ENCODE data around the gene NTSR1.

NTSR1 gene

DNA sequence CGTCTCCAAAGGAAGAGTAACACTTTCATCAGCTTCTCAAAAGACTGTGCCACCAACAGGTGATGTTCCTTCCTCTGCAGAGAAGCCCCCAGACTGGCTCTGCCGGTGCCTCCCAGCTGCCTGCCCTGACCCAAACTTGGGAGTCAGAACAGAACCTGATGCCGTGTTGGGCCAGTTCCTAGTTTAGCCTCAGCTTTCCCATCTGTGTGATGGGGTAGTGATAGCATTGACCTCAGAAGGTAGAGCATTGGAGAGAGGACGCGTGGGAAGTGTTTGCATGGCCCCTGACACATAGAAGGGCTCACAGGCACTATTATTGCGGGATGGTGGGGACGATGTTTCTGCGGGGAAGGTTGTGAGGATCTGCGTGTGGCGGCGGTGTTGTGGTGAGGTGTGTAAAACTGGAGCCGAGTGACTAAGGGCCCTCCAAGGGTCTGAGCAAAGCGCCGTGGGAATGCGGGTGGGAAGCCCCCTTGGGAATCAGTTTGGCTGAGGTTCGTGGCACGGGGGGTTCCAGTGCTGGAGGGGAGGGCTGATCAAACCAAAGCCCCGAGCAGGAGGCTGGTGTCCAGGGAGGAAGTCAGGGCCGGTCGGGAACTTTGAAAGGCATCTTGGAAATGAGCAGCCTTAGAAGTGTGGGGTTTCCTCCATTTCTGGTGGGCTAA is 1.7 kb downstream of the NTSR1 start:
- no peak overlapping the region for H3K27ac ChIP-seq (ENCODE audit: low read depth, low read length, severe bottlenecking)

GRCh38 chr20:62710886-62711702 is 2.5 kb downstream of the NTSR1 start:
- no peak overlapping the region for H3K27ac ChIP-seq (ENCODE audit: low read depth, low read length, severe bottlenecking)
- no peaks in the 10 kb centered on the region for H3K9me3 ChIP-seq (ENCODE audit: control insufficient read depth, low read length)
- no peak overlapping the region for H3K4me3 ChIP-seq (ENCODE audit: extremely low read depth, insufficient read depth, low read length, poor library complexity, severe bottlenecking)
- H3K36me3 ChIP-seq (ENCODE audit: control insufficient read depth, insufficient read depth, low read length) = no peaks in the 10 kb centered on the region
- peaks cover 7% of the 10 kb centered on the region for H3K4me1 ChIP-seq (ENCODE audit: control insufficient read depth, insufficient read depth, low read length, poor library complexity, severe bottlenecking)
- 83 to 89% methylated on average over 6 of the region's 23 CpGs for WGBS, 2 experiments (ENCODE audit: insufficient coverage in 2 of 2)

More for the DNA sequence above, 1.7 kb downstream of the NTSR1 start:
- 86 to 93% methylated on average over 20 of the region's 20 CpGs for WGBS, 2 experiments (ENCODE audit: insufficient coverage in 2 of 2)
- H3K36me3 ChIP-seq (ENCODE audit: control insufficient read depth, insufficient read depth, low read length) = no peaks in the 10 kb centered on the region
- H3K9me3 ChIP-seq (ENCODE audit: control insufficient read depth, low read length) = no peaks in the 10 kb centered on the region
- H3K4me3 ChIP-seq (ENCODE audit: extremely low read depth, insufficient read depth, low read length, poor library complexity, severe bottlenecking) = no peak overlapping the region
- peaks cover 3% of the 10 kb centered on the region for H3K4me1 ChIP-seq (ENCODE audit: control insufficient read depth, insufficient read depth, low read length, poor library complexity, severe bottlenecking)

GRCh38 chr20:62711703-62712101 is 3.1 kb downstream of the NTSR1 start:
- Histone ChIP-seq H3K4me1 (ENCODE audit: control insufficient read depth, insufficient read depth, low read length, poor library complexity, severe bottlenecking) (peaks cover 13% of the 10 kb centered on the region), H3K9me3 (ENCODE audit: control insufficient read depth, low read length) (no peaks in the 10 kb centered on the region), H3K4me3 (ENCODE audit: extremely low read depth, insufficient read depth, low read length, poor library complexity, severe bottlenecking) (no peak overlapping the region), H3K27ac (ENCODE audit: low read depth, low read length, severe bottlenecking) (no peak overlapping the region), H3K36me3 (ENCODE audit: control insufficient read depth, insufficient read depth, low read length) (no peaks in the 10 kb centered on the region)
- 86 to 91% methylated on average over 21 to 23 of the region's 23 CpGs for WGBS, 2 experiments (ENCODE audit: insufficient coverage in 2 of 2)

- WGBS, 2 experiments (ENCODE audit: insufficient coverage in 2 of 2) = 90 to 93% methylated on average over 7 to 8 of the region's 8 CpGs
- no peak overlapping the region for H3K27ac ChIP-seq (ENCODE audit: low read depth, low read length, severe bottlenecking)
- H3K36me3 ChIP-seq (ENCODE audit: control insufficient read depth, insufficient read depth, low read length) = no peaks in the 10 kb centered on the region
- H3K9me3 ChIP-seq (ENCODE audit: control insufficient read depth, low read length) = no peaks in the 10 kb centered on the region
- H3K4me3 ChIP-seq (ENCODE audit: extremely low read depth, insufficient read depth, low read length, poor library complexity, severe bottlenecking) = no peak overlapping the region
- peaks cover 13% of the 10 kb centered on the region for H3K4me1 ChIP-seq (ENCODE audit: control insufficient read depth, insufficient read depth, low read length, poor library complexity, severe bottlenecking)
Measured at GRCh38 chr20:62712606-62713005, 4.0 kb downstream of the NTSR1 start.

DNA sequence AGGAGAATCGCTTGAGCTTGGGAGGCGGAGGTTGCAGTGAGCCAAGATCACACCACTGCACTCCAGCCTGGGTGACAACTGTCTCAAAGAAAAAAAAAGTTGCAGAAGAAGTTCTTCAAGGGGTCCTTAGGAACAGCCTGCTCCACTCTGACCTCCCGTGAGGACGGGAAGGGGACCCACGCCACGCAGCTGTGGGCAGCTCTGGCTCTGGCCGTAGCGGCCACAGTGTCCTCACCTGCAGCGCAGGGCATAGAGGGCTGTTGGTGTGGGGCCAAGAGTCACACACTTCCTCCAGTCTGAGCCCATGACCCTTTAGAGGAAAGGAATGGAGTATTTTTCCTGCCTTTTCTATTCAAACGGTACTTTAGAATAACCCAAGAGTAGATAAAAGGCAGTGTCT is 5.4 kb downstream of the NTSR1 start:
- H3K4me1 ChIP-seq (ENCODE audit: control insufficient read depth, insufficient read depth, low read length, poor library complexity, severe bottlenecking) = peaks cover 10% of the 10 kb centered on the region
- no peak overlapping the region for H3K4me3 ChIP-seq (ENCODE audit: extremely low read depth, insufficient read depth, low read length, poor library complexity, severe bottlenecking)
- no peaks in the 10 kb centered on the region for H3K36me3 ChIP-seq (ENCODE audit: control insufficient read depth, insufficient read depth, low read length)
- no peak overlapping the region for H3K27ac ChIP-seq (ENCODE audit: low read depth, low read length, severe bottlenecking)
- WGBS, 2 experiments (ENCODE audit: insufficient coverage in 2 of 2) = 92 to 95% methylated on average over 7 to 10 of the region's 10 CpGs
- no peaks in the 10 kb centered on the region for H3K9me3 ChIP-seq (ENCODE audit: control insufficient read depth, low read length)

DNA sequence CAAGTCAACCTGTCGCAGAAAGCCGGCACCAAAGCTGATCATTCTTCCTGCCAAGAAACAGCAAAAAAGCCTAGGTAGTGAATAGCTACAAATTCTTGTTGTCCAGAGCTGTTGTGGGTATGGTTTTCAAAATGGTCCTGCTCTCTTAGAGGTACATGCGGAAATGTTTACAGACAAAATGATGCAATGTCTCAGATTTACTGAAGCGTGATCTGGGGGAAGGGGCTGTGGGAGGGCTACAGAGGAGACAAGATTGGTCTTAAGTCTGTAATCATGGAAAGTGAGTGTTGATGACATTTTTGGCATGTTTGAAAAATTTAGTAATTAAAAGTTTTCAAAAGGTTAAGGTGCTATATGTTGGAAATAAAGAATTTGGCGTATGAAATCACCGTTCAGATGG is 6.2 kb downstream of the NTSR1 start:
- Histone ChIP-seq H3K4me1 (ENCODE audit: control insufficient read depth, insufficient read depth, low read length, poor library complexity, severe bottlenecking) (peaks cover 10% of the 10 kb centered on the region), H3K9me3 (ENCODE audit: control insufficient read depth, low read length) (peaks cover 1% of the 10 kb centered on the region), H3K36me3 (ENCODE audit: control insufficient read depth, insufficient read depth, low read length) (no peaks in the 10 kb centered on the region), H3K4me3 (ENCODE audit: extremely low read depth, insufficient read depth, low read length, poor library complexity, severe bottlenecking) (no peak overlapping the region), H3K27ac (ENCODE audit: low read depth, low read length, severe bottlenecking) (no peak overlapping the region)
- 93 to 99% methylated on average over 6 of the region's 6 CpGs for WGBS, 2 experiments (ENCODE audit: insufficient coverage in 2 of 2)

DNA sequence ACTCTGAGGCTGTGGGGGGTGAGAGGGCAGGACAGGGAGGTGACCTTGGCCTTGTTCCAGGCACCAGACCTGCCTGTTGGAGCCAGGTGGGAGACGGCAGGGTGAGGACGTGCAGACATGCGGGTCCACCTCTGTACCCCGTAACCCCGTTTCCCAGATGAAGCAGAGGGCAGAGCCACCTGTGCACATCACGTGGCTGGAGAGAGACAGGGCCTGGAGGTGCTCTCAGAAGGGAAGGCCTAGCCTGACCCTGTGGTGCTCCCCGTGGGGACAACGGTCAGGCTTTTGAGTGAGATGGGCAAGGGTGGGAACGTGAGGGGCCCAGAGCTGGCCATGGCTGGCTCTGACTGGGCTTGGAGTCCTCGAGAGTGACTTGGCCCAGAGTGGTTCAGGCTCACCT is 6.6 kb downstream of the NTSR1 start:
- no peaks in the 10 kb centered on the region for H3K36me3 ChIP-seq (ENCODE audit: control insufficient read depth, insufficient read depth, low read length)
- peaks cover 10% of the 10 kb centered on the region for H3K4me1 ChIP-seq (ENCODE audit: control insufficient read depth, insufficient read depth, low read length, poor library complexity, severe bottlenecking)
- WGBS, 2 experiments (ENCODE audit: insufficient coverage in 2 of 2) = 94% methylated on average over 6 to 10 of the region's 10 CpGs
- H3K9me3 ChIP-seq (ENCODE audit: control insufficient read depth, low read length) = peaks cover 4% of the 10 kb centered on the region
- H3K27ac ChIP-seq (ENCODE audit: low read depth, low read length, severe bottlenecking) = no peak overlapping the region
- H3K4me3 ChIP-seq (ENCODE audit: extremely low read depth, insufficient read depth, low read length, poor library complexity, severe bottlenecking) = no peak overlapping the region

GRCh38 chr20:62716198-62716940 is 7.7 kb downstream of the NTSR1 start:
- H3K4me3 ChIP-seq (ENCODE audit: extremely low read depth, insufficient read depth, low read length, poor library complexity, severe bottlenecking) = no peak overlapping the region
- H3K27ac ChIP-seq (ENCODE audit: low read depth, low read length, severe bottlenecking) = no peak overlapping the region
- H3K4me1 ChIP-seq (ENCODE audit: control insufficient read depth, insufficient read depth, low read length, poor library complexity, severe bottlenecking) = peaks cover 10% of the 10 kb centered on the region
- 74 to 88% methylated on average over 26 to 27 of the region's 30 CpGs for WGBS, 2 experiments (ENCODE audit: insufficient coverage in 2 of 2)
- H3K36me3 ChIP-seq (ENCODE audit: control insufficient read depth, insufficient read depth, low read length) = no peaks in the 10 kb centered on the region
- H3K9me3 ChIP-seq (ENCODE audit: control insufficient read depth, low read length) = peaks cover 6% of the 10 kb centered on the region

- H3K4me1 ChIP-seq (ENCODE audit: control insufficient read depth, insufficient read depth, low read length, poor library complexity, severe bottlenecking) = peaks cover 10% of the 10 kb centered on the region
Measured at GRCh38 chr20:62716941-62717310, 8.3 kb downstream of the NTSR1 start.

DNA sequence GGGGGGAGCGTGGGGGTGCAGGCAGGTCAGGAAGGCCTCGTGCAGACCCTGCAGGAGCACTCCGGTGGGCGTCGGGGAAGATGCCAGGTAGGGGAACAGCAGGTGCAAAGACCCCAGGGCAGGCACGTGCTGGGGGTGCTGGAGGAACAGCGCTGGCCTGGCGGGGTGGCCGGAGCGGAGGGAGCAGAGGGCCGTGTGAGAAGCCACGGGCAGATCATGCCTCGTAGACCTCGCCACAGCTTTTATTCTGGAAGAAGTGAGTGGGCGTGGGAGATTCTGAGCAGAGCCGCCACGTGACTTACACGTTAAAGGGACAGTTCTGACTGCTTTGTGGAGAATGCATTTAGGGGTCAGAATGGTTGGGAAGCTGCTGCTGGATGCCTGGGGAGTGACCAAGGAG is 9.3 kb downstream of the NTSR1 start:
- WGBS, 2 experiments (ENCODE audit: insufficient coverage in 2 of 2) = 85 to 86% methylated on average over 13 to 17 of the region's 18 CpGs
- H3K4me3 ChIP-seq (ENCODE audit: extremely low read depth, insufficient read depth, low read length, poor library complexity, severe bottlenecking) = no peak overlapping the region
- peaks cover 10% of the 10 kb centered on the region for H3K9me3 ChIP-seq (ENCODE audit: control insufficient read depth, low read length)
- no peak overlapping the region for H3K27ac ChIP-seq (ENCODE audit: low read depth, low read length, severe bottlenecking)
- no peaks in the 10 kb centered on the region for H3K36me3 ChIP-seq (ENCODE audit: control insufficient read depth, insufficient read depth, low read length)
- peaks cover 10% of the 10 kb centered on the region for H3K4me1 ChIP-seq (ENCODE audit: control insufficient read depth, insufficient read depth, low read length, poor library complexity, severe bottlenecking)

More at GRCh38 chr20:62716941-62717310, 8.3 kb downstream of the NTSR1 start:
- H3K4me3 ChIP-seq (ENCODE audit: extremely low read depth, insufficient read depth, low read length, poor library complexity, severe bottlenecking) = no peak overlapping the region
- H3K27ac ChIP-seq (ENCODE audit: low read depth, low read length, severe bottlenecking) = no peak overlapping the region
- WGBS, 2 experiments (ENCODE audit: insufficient coverage in 2 of 2) = 96 to 97% methylated on average over 11 of the region's 11 CpGs
- no peaks in the 10 kb centered on the region for H3K36me3 ChIP-seq (ENCODE audit: control insufficient read depth, insufficient read depth, low read length)
- H3K9me3 ChIP-seq (ENCODE audit: control insufficient read depth, low read length) = peaks cover 10% of the 10 kb centered on the region

All from mesodermal cell (in vitro differentiated cells).